CD4-positive, alpha-beta T cell treated with Interleukin-6 for 4 hours (primary cell): ENCODE data around the gene SPDEF.

Source experiments
- DNase-seq: peaks from one replicate; pipeline ENCODE4 v3.0.0-alpha.2; 2020; ENCODE audit warnings: mixed read lengths

The SPDEF gene

GRCh38 chr6:34543421-34543820, 12.7 kb downstream of the SPDEF start:
- no peak for DNase-seq

- no peak for DNase-seq
Measured at GRCh38 chr6:34540841-34541240, 15.3 kb downstream of the SPDEF start.

GRCh38 chr6:34540222-34540621, 15.9 kb downstream of the SPDEF start:
- DNase-seq: no peak

GRCh38 chr6:34539181-34539580, 16.9 kb downstream of the SPDEF start:
- DNase-seq: no peak

- DNase-seq: no peak
Measured at GRCh38 chr6:34538581-34538980, 17.5 kb downstream of the SPDEF start.

- no peak for DNase-seq
Measured at GRCh38 chr6:34537922-34538550, 18.1 kb downstream of the SPDEF start.

GRCh38 chr6:34536959-34537848, 18.9 kb downstream of the SPDEF start:
- no peak for DNase-seq

GRCh38 chr6:34536251-34536958, 19.7 kb downstream of the SPDEF start:
- no peak for DNase-seq

- DNase-seq: no peak
Measured at GRCh38 chr6:34535646-34536045, 20.5 kb downstream of the SPDEF start.

GRCh38 chr6:34535199-34535598, 20.9 kb downstream of the SPDEF start:
- no peak for DNase-seq

- no peak for DNase-seq
Measured at GRCh38 chr6:34534656-34535055, 21.5 kb downstream of the SPDEF start.

GRCh38 chr6:34534146-34534545, 22.0 kb downstream of the SPDEF start:
- DNase-seq: no peak

- DNase-seq: no peak
Measured at GRCh38 chr6:34532230-34532629, 23.9 kb downstream of the SPDEF start.

GRCh38 chr6:34531580-34532201, 24.4 kb downstream of the SPDEF start:
- DNase-seq: peak; percentile 45

- no peak for DNase-seq
Measured at GRCh38 chr6:34530753-34531365, 25.3 kb downstream of the SPDEF start.

- no peak for DNase-seq
Measured at GRCh38 chr6:34529665-34530327, 26.3 kb downstream of the SPDEF start.

- no peak for DNase-seq
Measured at GRCh38 chr6:34528996-34529664, 27.0 kb downstream of the SPDEF start.

- DNase-seq: no peak
Measured at GRCh38 chr6:34527751-34528670, 28.1 kb downstream of the SPDEF start.

- peak; percentile 98 for DNase-seq
Measured at GRCh38 chr6:34526992-34527728, 29.0 kb downstream of the SPDEF start.
